MM.1S (cell line): ENCODE measurements around the gene RPTOR.

ENCODE experiments used
- DNase-seq: peaks from one replicate; pipeline ENCODE4 v3.0.0-alpha.2; 2015
- H2AFZ ChIP-seq: fragments of 300-600 bp; sonication (generic); 2 replicates; pipeline ENCODE4 v1.6.0; 2016; ENCODE audit warnings: antibody characterized with exemption, low read length
- H3F3A ChIP-seq: fragments of 300-600 bp; sonication (generic); 2 replicates; pipeline ENCODE4 v1.6.1; 2016; ENCODE audit warnings: mild to moderate bottlenecking, antibody characterized with exemption, low read length, moderate library complexity, mixed read lengths; ENCODE audit not compliant: insufficient read depth
- H3K27ac ChIP-seq: fragments of 300-600 bp; sonication (generic); 2 replicates; pipeline ENCODE4 v1.5.1; 2016; ENCODE audit warnings: mild to moderate bottlenecking, low read length
- H3K27me3 ChIP-seq: fragments of 300-600 bp; sonication (generic); replicated peaks from 2 replicates; pipeline ENCODE4 v1.6.0; 2016; ENCODE audit warnings: low read length; ENCODE audit not compliant: insufficient read depth
- H3K36me3 ChIP-seq: fragments of 300-600 bp; sonication (generic); replicated peaks from 2 replicates; pipeline ENCODE4 v1.6.1; 2016; ENCODE audit warnings: mild to moderate bottlenecking, low read length, mixed read lengths; ENCODE audit not compliant: insufficient read depth
- H3K4me1 ChIP-seq: fragments of 300-600 bp; sonication (generic); 2 replicates; pipeline ENCODE4 v1.6.1; 2016; ENCODE audit warnings: low read length, mixed read lengths
- H3K4me2 ChIP-seq: fragments of 300-600 bp; sonication (generic); 2 replicates; pipeline ENCODE4 v1.6.0; 2016; ENCODE audit warnings: low read depth, low read length
- H3K4me3 ChIP-seq: fragments of 300-600 bp; sonication (generic); 2 replicates; pipeline ENCODE4 v1.5.1; 2016; ENCODE audit warnings: low read length, mixed read lengths
- H3K79me2 ChIP-seq: fragments of 300-600 bp; sonication (generic); 2 replicates; pipeline ENCODE4 v1.6.1; 2016; ENCODE audit warnings: mixed run types, low read length, mixed read lengths
- H3K9ac ChIP-seq: fragments of 300-600 bp; sonication (generic); 2 replicates; pipeline ENCODE4 v1.6.1; 2016; ENCODE audit warnings: low read length, mixed read lengths
- H3K9me2 ChIP-seq: fragments of 300-600 bp; sonication (generic); replicated peaks from 2 replicates; pipeline ENCODE4 v1.6.1; 2016; ENCODE audit warnings: mild to moderate bottlenecking, low read length, mixed read lengths; ENCODE audit not compliant: insufficient read depth
- H3K9me3 ChIP-seq: fragments of 300-600 bp; sonication (generic); replicated peaks from 2 replicates; pipeline ENCODE4 v1.6.1; 2016; ENCODE audit warnings: mild to moderate bottlenecking, low read length, mixed read lengths; ENCODE audit not compliant: insufficient read depth
- H4K20me1 ChIP-seq: fragments of 300-600 bp; sonication (generic); 2 replicates; pipeline ENCODE4 v1.6.1; 2016; ENCODE audit warnings: mild to moderate bottlenecking, low read length, moderate library complexity, mixed read lengths; ENCODE audit not compliant: insufficient read depth
- CTCF ChIP-seq: fragments of 300-600 bp; sonication (generic); IDR thresholded peaks from 2 replicates; pipeline ENCODE4 v1.5.1; 2016; ENCODE audit warnings: antibody characterized with exemption, low read length, mixed read lengths
- EZH2 ChIP-seq: fragments of 300-600 bp; sonication (generic); optimal IDR thresholded peaks from 2 replicates; pipeline ENCODE3; 2017; ENCODE audit warnings: low read depth, mild to moderate bottlenecking, antibody characterized with exemption, low read length, mixed read lengths
- EZH2phosphoT487 ChIP-seq: fragments of 300-600 bp; sonication (generic); IDR thresholded peaks from 2 replicates; pipeline ENCODE4 v1.6.1; 2018; ENCODE audit warnings: antibody characterized with exemption, low read length

RPTOR gene

GRCh38 chr17:80601146-80601545, 56.5 kb downstream of the RPTOR start:
- H4K20me1 ChIP-seq, result peaks cover 3% of the 10 kb centered on the region; the same call in 1 of the 2 replicates
- H3K27ac ChIP-seq, result no peak overlapping the region
- no peaks in the 10 kb centered on the region for H3K9me3 ChIP-seq
- H3K36me3 ChIP-seq, result no peaks in the 10 kb centered on the region
- H3K27me3 ChIP-seq, result no peaks in the 10 kb centered on the region
- H3K4me3 ChIP-seq, result no peak overlapping the region
- H3K79me2 ChIP-seq, result peaks cover 69% of the 10 kb centered on the region
- no peak overlapping the region for H3K4me2 ChIP-seq
- no peaks in the 10 kb centered on the region for H3F3A ChIP-seq
- TF ChIP-seq CTCF (no peak), EZH2 (no peak)
- no peaks in the 10 kb centered on the region for H3K9me2 ChIP-seq
- DNase-seq, result no peak
- H3K4me1 ChIP-seq, result no peaks in the 10 kb centered on the region
- H3K9ac ChIP-seq, result no peak overlapping the region
- no peak overlapping the region for H2AFZ ChIP-seq

DNA sequence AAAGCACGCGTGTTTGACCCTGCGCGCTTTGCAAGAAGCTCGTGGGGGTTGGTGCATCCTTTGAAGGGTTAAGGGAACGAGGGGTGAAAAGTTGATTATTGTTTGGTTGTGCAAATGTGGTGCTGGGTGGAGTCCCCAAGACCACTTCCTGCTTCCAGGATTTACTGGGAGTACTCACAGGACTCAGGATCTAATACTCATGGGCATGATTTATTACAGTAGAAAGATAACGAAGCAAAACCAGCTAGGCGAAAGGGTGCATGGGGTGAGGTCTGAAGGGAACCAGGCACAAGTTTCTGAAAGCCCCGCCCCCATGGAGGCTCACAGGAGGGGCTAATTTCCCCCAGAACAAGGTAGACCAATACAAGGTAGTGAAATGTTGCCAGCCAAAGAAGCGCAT, 58.8 kb downstream of the RPTOR start:
- no peaks in the 10 kb centered on the region for H3K36me3 ChIP-seq
- no peak for DNase-seq
- no peak overlapping the region for H2AFZ ChIP-seq
- H3K4me1 ChIP-seq, result no peaks in the 10 kb centered on the region
- no peak overlapping the region for H3K4me2 ChIP-seq
- no peaks in the 10 kb centered on the region for H3K9me2 ChIP-seq
- peaks cover 69% of the 10 kb centered on the region for H3K79me2 ChIP-seq
- TF ChIP-seq EZH2, result no peak
- no peak for TF ChIP-seq CTCF
- no peak for TF ChIP-seq EZH2phosphoT487
- H3K9me3 ChIP-seq, result no peaks in the 10 kb centered on the region
- H3K27ac ChIP-seq, result no peak overlapping the region
- H4K20me1 ChIP-seq, result peaks cover 3% of the 10 kb centered on the region; the same call in 1 of the 2 replicates
- H3F3A ChIP-seq, result no peaks in the 10 kb centered on the region
- no peak overlapping the region for H3K9ac ChIP-seq
- no peak overlapping the region for H3K4me3 ChIP-seq
- no peaks in the 10 kb centered on the region for H3K27me3 ChIP-seq

GRCh38 chr17:80604009-80604669, 59.5 kb downstream of the RPTOR start:
- DNase-seq, result no peak
- H3K9me3 ChIP-seq, result no peaks in the 10 kb centered on the region
- TF ChIP-seq CTCF (no peak), EZH2phosphoT487 (no peak), EZH2 (no peak)
- H3K4me3 ChIP-seq, result no peak overlapping the region
- no peak overlapping the region for H3K4me2 ChIP-seq
- H3K9me2 ChIP-seq, result no peaks in the 10 kb centered on the region
- H3K9ac ChIP-seq, result no peak overlapping the region
- H3F3A ChIP-seq, result no peaks in the 10 kb centered on the region
- H3K27ac ChIP-seq, result no peak overlapping the region
- no peaks in the 10 kb centered on the region for H3K27me3 ChIP-seq
- H4K20me1 ChIP-seq, result no peaks in the 10 kb centered on the region
- peaks cover 69% of the 10 kb centered on the region for H3K79me2 ChIP-seq
- H3K36me3 ChIP-seq, result no peaks in the 10 kb centered on the region
- H3K4me1 ChIP-seq, result no peaks in the 10 kb centered on the region
- no peak overlapping the region for H2AFZ ChIP-seq
